HEK293 (cell line): ENCODE data around the gene C5AR2.
"Not testable (repeated sequence)": the region's sequence is repeated elsewhere in the genome, so short reads cannot be mapped to it uniquely, and the experiment has no call there.

Experiments
- CTCF ChIA-PET: fragments of 350-600 bp; formaldehyde crosslinking; extraction: SDS; loops from one replicate; lab custom pipeline; 2021; ENCODE audit warnings: antibody characterized with exemption; lab: Yijun Ruan, JAX
- POLR2A ChIA-PET: fragments of 300-600 bp; formaldehyde crosslinking; extraction: SDS; loops from one replicate; lab custom pipeline; 2020; ENCODE audit warnings: antibody characterized with exemption, inconsistent platforms; lab: Yijun Ruan, JAX
- H3K27ac ChIP-seq: fragments of 200-500 bp; sonication (Bioruptor generic); 2 replicates; pipeline ENCODE4 v1.5.1; 2014; ENCODE audit warnings: low read depth, low read length, control low read depth, inconsistent platforms; ENCODE audit errors: extremely low read depth
- H3K36me3 ChIP-seq, 2 experiments: fragments of 200-500 bp in 1 of 2; sonication (Bioruptor generic) in 1 of 2; 1 replicate in 1 of 2; 2 replicates in 1 of 2; pipeline ENCODE4 v1.5.1; 2014 to 2017; ENCODE audit warnings: inconsistent platforms in 2 of 2, low read length in 2 of 2; ENCODE audit not compliant: control insufficient read depth in 2 of 2, insufficient read depth in 1 of 2
- H3K4me1 ChIP-seq: fragments of 200-500 bp; sonication (Bioruptor generic); 2 replicates; pipeline ENCODE4 v1.5.1; 2014; ENCODE audit warnings: mild to moderate bottlenecking, low read length, inconsistent platforms; ENCODE audit not compliant: control insufficient read depth, insufficient read depth
- H3K4me3 ChIP-seq: 2 replicates; pipeline ENCODE4 v1.5.1; 2011; ENCODE audit warnings: low read depth, mild to moderate bottlenecking, control low read depth, low read length, moderate library complexity
- H3K9me3 ChIP-seq: fragments of 200-500 bp; sonication (Bioruptor generic); 2 replicates; pipeline ENCODE4 v1.5.1; 2014; ENCODE audit warnings: low read depth, low read length, inconsistent platforms; ENCODE audit not compliant: control insufficient read depth, insufficient read depth
- GLIS1 ChIP-seq: fragments of 450-650 bp; formaldehyde crosslinking; IDR thresholded peaks from 2 replicates; pipeline ENCODE4 v1.5.1; 2016; ENCODE audit warnings: missing biosample characterization, missing genetic modification characterization
- HOXD13 ChIP-seq: sonication (generic); formaldehyde crosslinking; IDR thresholded peaks from 2 replicates; pipeline ENCODE4 v1.8.0; 2022; ENCODE audit warnings: missing genetic modification reagents, borderline replicate concordance
- ZEB2 ChIP-seq: fragments of 450-650 bp; formaldehyde crosslinking; IDR thresholded peaks from 2 replicates; pipeline ENCODE4 v1.5.1; 2016; ENCODE audit warnings: missing biosample characterization, missing genetic modification characterization
- ZIC2 ChIP-seq: fragments of 450-650 bp; formaldehyde crosslinking; IDR thresholded peaks from 2 replicates; pipeline ENCODE4 v1.5.1; 2016; ENCODE audit warnings: missing biosample characterization, missing genetic modification characterization
- ZNF19 ChIP-seq: fragments of 450-650 bp; formaldehyde crosslinking; IDR thresholded peaks from 2 replicates; pipeline ENCODE4; 2016; ENCODE audit warnings: missing biosample characterization, missing genetic modification characterization, low read depth
- ZNF211 ChIP-seq: fragments of 450-650 bp; formaldehyde crosslinking; IDR thresholded peaks from 2 replicates; pipeline ENCODE4 v1.5.1; 2016; ENCODE audit warnings: low read depth, missing biosample characterization, missing genetic modification characterization
- ZNF350 ChIP-seq: fragments of 450-650 bp; formaldehyde crosslinking; IDR thresholded peaks from 2 replicates; pipeline ENCODE4 v1.5.0; 2017; ENCODE audit warnings: missing biosample characterization, mild to moderate bottlenecking, missing genetic modification characterization
- ZNF629 ChIP-seq: fragments of 450-650 bp; formaldehyde crosslinking; IDR thresholded peaks from 2 replicates; pipeline ENCODE4 v1.5.1; 2017; ENCODE audit warnings: missing biosample characterization, missing genetic modification characterization
- ZNF654 ChIP-seq: fragments of 450-650 bp; formaldehyde crosslinking; IDR thresholded peaks from 2 replicates; pipeline ENCODE4 v1.5.1; 2016; ENCODE audit warnings: low read depth, missing biosample characterization, missing genetic modification characterization
- ZNF660 ChIP-seq: fragments of 450-650 bp; IDR thresholded peaks from 2 replicates; pipeline ENCODE4 v1.5.1; 2018; ENCODE audit warnings: missing biosample characterization, mild to moderate bottlenecking, missing genetic modification characterization
- ZNF747 ChIP-seq: fragments of 450-650 bp; formaldehyde crosslinking; IDR thresholded peaks from 2 replicates; pipeline ENCODE4 v1.5.1; 2016; ENCODE audit warnings: missing biosample characterization, missing genetic modification characterization
- ZNF837 ChIP-seq: fragments of 450-650 bp; formaldehyde crosslinking; IDR thresholded peaks from 2 replicates; pipeline ENCODE4 v1.5.1; 2016; ENCODE audit warnings: missing biosample characterization, missing genetic modification characterization
- ZNF843 ChIP-seq: fragments of 450-650 bp; formaldehyde crosslinking; IDR thresholded peaks from 2 replicates; pipeline ENCODE4 v1.5.1; 2016; ENCODE audit warnings: missing biosample characterization, missing genetic modification characterization
- ZSCAN30 ChIP-seq: fragments of 450-650 bp; IDR thresholded peaks from 2 replicates; pipeline ENCODE4 v1.5.1; 2018; ENCODE audit warnings: missing biosample characterization, mild to moderate bottlenecking, missing genetic modification characterization, moderate library complexity
- TF ChIP-seq, protein P1 (sequence below): fragments of 450-650 bp; formaldehyde crosslinking; IDR thresholded peaks from 2 replicates; pipeline ENCODE4 v1.5.1; 2016; ENCODE audit warnings: missing biosample characterization, missing genetic modification characterization
- TF ChIP-seq, protein P2 (sequence below): fragments of 450-650 bp; formaldehyde crosslinking; IDR thresholded peaks from 2 replicates; pipeline ENCODE4 v1.5.1; 2016; ENCODE audit warnings: missing biosample characterization, missing genetic modification characterization
- TF ChIP-seq, protein P3 (sequence below): fragments of 450-650 bp; formaldehyde crosslinking; IDR thresholded peaks from 2 replicates; pipeline ENCODE4 v1.5.1; 2016; ENCODE audit warnings: missing biosample characterization, missing genetic modification characterization, low read depth
- TF ChIP-seq, protein P4 (sequence below): fragments of 450-650 bp; formaldehyde crosslinking; IDR thresholded peaks from 2 replicates; pipeline ENCODE4 v1.5.1; 2017; ENCODE audit warnings: missing biosample characterization, missing genetic modification characterization
- TF ChIP-seq, protein P5 (sequence below): fragments of 450-650 bp; formaldehyde crosslinking; IDR thresholded peaks from 2 replicates; pipeline ENCODE4 v1.5.1; 2017; ENCODE audit warnings: missing biosample characterization, missing genetic modification characterization
- TF ChIP-seq, protein P6 (sequence below): fragments of 450-650 bp; formaldehyde crosslinking; IDR thresholded peaks from 2 replicates; pipeline ENCODE4 v1.5.1; 2016; ENCODE audit warnings: missing biosample characterization, missing genetic modification characterization

The C5AR2 gene

DNA sequence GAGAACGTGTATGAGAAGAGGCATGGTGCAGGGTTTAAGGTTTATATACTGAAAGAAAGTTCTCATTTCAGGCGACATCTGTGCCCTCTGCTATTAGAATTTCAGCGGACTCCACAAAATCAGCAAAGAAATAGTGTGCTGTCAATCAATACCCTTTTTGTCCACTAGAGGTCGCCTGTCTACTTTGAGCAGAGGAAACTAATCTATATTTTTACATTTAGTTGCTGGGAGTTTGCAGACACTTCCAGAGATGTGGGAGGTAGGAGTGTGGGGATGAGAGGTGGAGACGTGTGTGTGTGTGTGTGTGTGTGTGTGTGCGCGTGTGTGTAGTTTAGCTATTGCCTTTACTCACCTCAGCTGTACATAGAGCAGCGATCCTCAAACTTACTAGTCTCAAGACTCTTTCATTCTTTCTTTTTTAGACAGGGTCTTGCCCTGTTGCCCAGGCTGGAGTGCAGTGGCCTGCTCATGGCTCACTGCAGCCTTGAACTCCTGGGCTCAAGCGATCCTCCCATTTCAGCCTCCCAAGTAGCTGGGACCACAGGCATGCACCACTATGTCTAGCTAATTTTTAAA lies 47.6 kb upstream of the C5AR2 start (continued):
- no peak for TF ChIP-seq ZNF843 (tag by site-specific recombination)

DNA sequence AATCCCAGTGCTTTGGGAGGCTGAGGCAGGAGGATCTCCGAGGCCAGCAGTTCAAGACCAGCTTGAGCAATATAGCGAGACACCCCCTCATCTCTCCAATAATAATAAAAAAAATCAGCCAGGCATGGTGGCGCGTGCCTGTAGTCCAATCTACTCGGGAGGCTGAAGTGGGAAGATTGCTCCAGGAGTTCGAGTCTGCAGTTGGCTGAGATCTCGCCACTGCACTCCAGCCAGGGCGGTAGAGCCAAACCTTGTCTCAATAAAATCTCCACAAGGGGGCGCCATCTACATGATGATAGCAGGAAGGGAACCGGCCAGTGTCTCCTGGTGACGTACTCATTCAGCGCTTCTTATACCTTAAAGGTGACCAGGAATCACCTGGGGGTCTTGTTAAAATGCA lies 35.9 kb upstream of the C5AR2 start:
- Histone ChIP-seq H3K36me3 (no peaks in the 10 kb centered on the region), H3K27ac (no peak overlapping the region), H3K4me1 (no peaks in the 10 kb centered on the region), H3K4me3 (no peak overlapping the region), H3K9me3 (no peaks in the 10 kb centered on the region)
- CTCF ChIA-PET, result interaction anchor here (0.6 to 6.1 kb wide), 24 partner anchors 9 to 1756 kb away, joined by 3 to 61 read pairs (median 4); partner anchors contain the start of genes DHX34, INAFM1 and KPTN
- TF ChIP-seq, protein P1, sequence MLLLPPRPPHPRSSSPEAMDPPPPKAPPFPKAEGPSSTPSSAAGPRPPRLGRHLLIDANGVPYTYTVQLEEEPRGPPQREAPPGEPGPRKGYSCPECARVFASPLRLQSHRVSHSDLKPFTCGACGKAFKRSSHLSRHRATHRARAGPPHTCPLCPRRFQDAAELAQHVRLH (tag by site-specific recombination), result peak; percentile 57; the same call in 1 of the 2 replicates
- TF ChIP-seq ZNF19 (tag by site-specific recombination), result no peak
- TF ChIP-seq, protein P2, sequence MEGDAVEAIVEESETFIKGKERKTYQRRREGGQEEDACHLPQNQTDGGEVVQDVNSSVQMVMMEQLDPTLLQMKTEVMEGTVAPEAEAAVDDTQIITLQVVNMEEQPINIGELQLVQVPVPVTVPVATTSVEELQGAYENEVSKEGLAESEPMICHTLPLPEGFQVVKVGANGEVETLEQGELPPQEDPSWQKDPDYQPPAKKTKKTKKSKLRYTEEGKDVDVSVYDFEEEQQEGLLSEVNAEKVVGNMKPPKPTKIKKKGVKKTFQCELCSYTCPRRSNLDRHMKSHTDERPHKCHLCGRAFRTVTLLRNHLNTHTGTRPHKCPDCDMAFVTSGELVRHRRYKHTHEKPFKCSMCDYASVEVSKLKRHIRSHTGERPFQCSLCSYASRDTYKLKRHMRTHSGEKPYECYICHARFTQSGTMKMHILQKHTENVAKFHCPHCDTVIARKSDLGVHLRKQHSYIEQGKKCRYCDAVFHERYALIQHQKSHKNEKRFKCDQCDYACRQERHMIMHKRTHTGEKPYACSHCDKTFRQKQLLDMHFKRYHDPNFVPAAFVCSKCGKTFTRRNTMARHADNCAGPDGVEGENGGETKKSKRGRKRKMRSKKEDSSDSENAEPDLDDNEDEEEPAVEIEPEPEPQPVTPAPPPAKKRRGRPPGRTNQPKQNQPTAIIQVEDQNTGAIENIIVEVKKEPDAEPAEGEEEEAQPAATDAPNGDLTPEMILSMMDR, result peak; percentile 70
- peak; percentile 56; the same call in 1 of the 2 replicates for TF ChIP-seq ZNF660
- no peak for TF ChIP-seq ZNF211
- TF ChIP-seq, protein P3, sequence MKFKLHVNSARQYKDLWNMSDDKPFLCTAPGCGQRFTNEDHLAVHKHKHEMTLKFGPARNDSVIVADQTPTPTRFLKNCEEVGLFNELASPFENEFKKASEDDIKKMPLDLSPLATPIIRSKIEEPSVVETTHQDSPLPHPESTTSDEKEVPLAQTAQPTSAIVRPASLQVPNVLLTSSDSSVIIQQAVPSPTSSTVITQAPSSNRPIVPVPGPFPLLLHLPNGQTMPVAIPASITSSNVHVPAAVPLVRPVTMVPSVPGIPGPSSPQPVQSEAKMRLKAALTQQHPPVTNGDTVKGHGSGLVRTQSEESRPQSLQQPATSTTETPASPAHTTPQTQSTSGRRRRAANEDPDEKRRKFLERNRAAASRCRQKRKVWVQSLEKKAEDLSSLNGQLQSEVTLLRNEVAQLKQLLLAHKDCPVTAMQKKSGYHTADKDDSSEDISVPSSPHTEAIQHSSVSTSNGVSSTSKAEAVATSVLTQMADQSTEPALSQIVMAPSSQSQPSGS (tag by site-specific recombination), result 0 out of 2 replicates have a peak, but pooled peaks have one; percentile 33
- TF ChIP-seq ZSCAN30 (tag by site-specific recombination), result 0 out of 2 replicates have a peak, but pooled peaks have one; percentile 28
- no peak for TF ChIP-seq ZNF837 (tag by site-specific recombination)
- TF ChIP-seq, protein P4, sequence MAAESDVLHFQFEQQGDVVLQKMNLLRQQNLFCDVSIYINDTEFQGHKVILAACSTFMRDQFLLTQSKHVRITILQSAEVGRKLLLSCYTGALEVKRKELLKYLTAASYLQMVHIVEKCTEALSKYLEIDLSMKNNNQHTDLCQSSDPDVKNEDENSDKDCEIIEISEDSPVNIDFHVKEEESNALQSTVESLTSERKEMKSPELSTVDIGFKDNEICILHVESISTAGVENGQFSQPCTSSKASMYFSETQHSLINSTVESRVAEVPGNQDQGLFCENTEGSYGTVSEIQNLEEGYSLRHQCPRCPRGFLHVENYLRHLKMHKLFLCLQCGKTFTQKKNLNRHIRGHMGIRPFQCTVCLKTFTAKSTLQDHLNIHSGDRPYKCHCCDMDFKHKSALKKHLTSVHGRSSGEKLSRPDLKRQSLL (tag by site-specific recombination), result peak; percentile 68
- TF ChIP-seq ZNF350, result no peak
- 0 out of 2 replicates have a peak, but pooled peaks have one; percentile 18 for TF ChIP-seq ZEB2 (tag by site-specific recombination)
- TF ChIP-seq ZNF629 (tag by site-specific recombination), result 0 out of 2 replicates have a peak, but pooled peaks have one; percentile 20
- TF ChIP-seq ZNF654 (tag by site-specific recombination), result peak; percentile 92
- no peak for TF ChIP-seq HOXD13
- TF ChIP-seq ZIC2 (tag by site-specific recombination), result no peak
- no peak for TF ChIP-seq ZNF843 (tag by site-specific recombination)
- TF ChIP-seq, protein P5, sequence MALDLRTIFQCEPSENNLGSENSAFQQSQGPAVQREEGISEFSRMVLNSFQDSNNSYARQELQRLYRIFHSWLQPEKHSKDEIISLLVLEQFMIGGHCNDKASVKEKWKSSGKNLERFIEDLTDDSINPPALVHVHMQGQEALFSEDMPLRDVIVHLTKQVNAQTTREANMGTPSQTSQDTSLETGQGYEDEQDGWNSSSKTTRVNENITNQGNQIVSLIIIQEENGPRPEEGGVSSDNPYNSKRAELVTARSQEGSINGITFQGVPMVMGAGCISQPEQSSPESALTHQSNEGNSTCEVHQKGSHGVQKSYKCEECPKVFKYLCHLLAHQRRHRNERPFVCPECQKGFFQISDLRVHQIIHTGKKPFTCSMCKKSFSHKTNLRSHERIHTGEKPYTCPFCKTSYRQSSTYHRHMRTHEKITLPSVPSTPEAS, result no peak
- TF ChIP-seq GLIS1, result peak; percentile 15; the same call in 1 of the 2 replicates
- TF ChIP-seq ZNF747 (tag by site-specific recombination), result no peak
- TF ChIP-seq, protein P6, sequence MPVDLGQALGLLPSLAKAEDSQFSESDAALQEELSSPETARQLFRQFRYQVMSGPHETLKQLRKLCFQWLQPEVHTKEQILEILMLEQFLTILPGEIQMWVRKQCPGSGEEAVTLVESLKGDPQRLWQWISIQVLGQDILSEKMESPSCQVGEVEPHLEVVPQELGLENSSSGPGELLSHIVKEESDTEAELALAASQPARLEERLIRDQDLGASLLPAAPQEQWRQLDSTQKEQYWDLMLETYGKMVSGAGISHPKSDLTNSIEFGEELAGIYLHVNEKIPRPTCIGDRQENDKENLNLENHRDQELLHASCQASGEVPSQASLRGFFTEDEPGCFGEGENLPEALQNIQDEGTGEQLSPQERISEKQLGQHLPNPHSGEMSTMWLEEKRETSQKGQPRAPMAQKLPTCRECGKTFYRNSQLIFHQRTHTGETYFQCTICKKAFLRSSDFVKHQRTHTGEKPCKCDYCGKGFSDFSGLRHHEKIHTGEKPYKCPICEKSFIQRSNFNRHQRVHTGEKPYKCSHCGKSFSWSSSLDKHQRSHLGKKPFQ (tag by site-specific recombination), result no peak
- POLR2A ChIA-PET, result interaction anchor here (1.4 kb wide), 1 partner anchor 132 kb away, joined by 5 read pairs; no protein-coding TSS in a partner anchor

DNA sequence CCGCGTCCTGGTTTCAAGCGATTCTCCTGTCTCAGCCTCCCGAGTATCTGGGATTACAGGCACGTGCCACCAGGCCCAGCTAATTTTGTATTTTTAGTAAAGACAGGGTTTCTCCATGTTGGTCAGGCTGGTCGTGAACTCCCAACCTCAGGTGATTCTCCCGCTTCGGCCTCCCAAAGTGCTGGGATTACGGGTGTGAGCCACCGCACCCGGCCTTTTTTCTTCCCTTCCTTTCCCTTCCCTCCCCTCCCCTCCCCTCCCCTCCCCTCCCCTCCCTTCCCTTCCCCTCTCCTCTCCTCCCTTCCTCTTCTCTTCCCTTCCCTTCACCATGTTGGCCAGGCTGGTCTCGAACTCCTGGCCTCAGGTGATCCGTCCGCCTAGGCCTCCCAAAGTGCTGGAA lies 31.1 kb upstream of the C5AR2 start:
- H3K9me3 ChIP-seq, H3K36me3 ChIP-seq, H3K4me3 ChIP-seq, H3K27ac ChIP-seq, H3K4me1 ChIP-seq: not testable (repeated sequence)
- ChIA-PET CTCF (interaction anchor here (0.6 kb wide), 2 partner anchors 54 to 90 kb away, joined by 3 read pairs; no protein-coding TSS in a partner anchor), POLR2A (interaction anchor here (0.6 kb wide), 1 partner anchor 105 kb away, joined by 3 read pairs; no protein-coding TSS in a partner anchor)
